Stimulated activated CD8-positive, alpha-beta memory T cell treated with anti-CD3 and anti-CD28 coated beads, Interleukin-2, amount 100 ng/mL, for 1 hour (primary cell): ENCODE data around the gene PRSS38.
"Not testable (repeated sequence)": the region's sequence is repeated elsewhere in the genome, so short reads cannot be mapped to it uniquely, and the experiment has no call there.

Experiments
- DNase-seq, 2 donors: peaks; one replicate each; pipeline ENCODE4 v3.0.0-alpha.2; 2020; ENCODE audit warnings: low read depth in 2 of 2

The PRSS38 gene

GRCh38 chr1:227844320-227845146 is 29.1 kb downstream of the PRSS38 start:
- no peak for DNase-seq

GRCh38 chr1:227845147-227845458 is 29.6 kb downstream of the PRSS38 start:
- DNase-seq = no peak

- no peak for DNase-seq
Measured at GRCh38 chr1:227845519-227845918, 30.0 kb downstream of the PRSS38 start.

- DNase-seq = no peak
Measured at GRCh38 chr1:227846265-227846858, 30.9 kb downstream of the PRSS38 start.

- DNase-seq = not testable (repeated sequence)
Measured at GRCh38 chr1:227847046-227847445, 31.6 kb downstream of the PRSS38 start.

- no peak for DNase-seq
Measured at GRCh38 chr1:227848430-227848932, 33.0 kb downstream of the PRSS38 start.

- no peak for DNase-seq
Measured at GRCh38 chr1:227849251-227849650, 33.8 kb downstream of the PRSS38 start.

GRCh38 chr1:227854189-227854588 is 38.7 kb downstream of the PRSS38 start:
- no peak for DNase-seq

GRCh38 chr1:227855687-227856086 is 40.2 kb downstream of the PRSS38 start:
- no peak for DNase-seq

- no peak for DNase-seq
Measured at GRCh38 chr1:227856147-227856858, 40.8 kb downstream of the PRSS38 start.

GRCh38 chr1:227864882-227865281 is 49.4 kb downstream of the PRSS38 start:
- DNase-seq = no peak

- no peak for DNase-seq
Measured at GRCh38 chr1:227869279-227869842, 53.9 kb downstream of the PRSS38 start.

GRCh38 chr1:227869851-227870305 is 54.4 kb downstream of the PRSS38 start:
- no peak for DNase-seq

GRCh38 chr1:227870366-227870765 is 54.9 kb downstream of the PRSS38 start:
- DNase-seq = no peak

- not testable (repeated sequence) for DNase-seq
Measured at GRCh38 chr1:227871892-227872291, 56.4 kb downstream of the PRSS38 start.

- DNase-seq = not testable (repeated sequence)
Measured at GRCh38 chr1:227877810-227878209, 62.3 kb downstream of the PRSS38 start.

- no peak for DNase-seq
Measured at GRCh38 chr1:227880342-227880924, 65.0 kb downstream of the PRSS38 start.

GRCh38 chr1:227883073-227883520 is 67.6 kb downstream of the PRSS38 start:
- DNase-seq = no peak

GRCh38 chr1:227883641-227884301 is 68.3 kb downstream of the PRSS38 start:
- DNase-seq = no peak

GRCh38 chr1:227884370-227885134 is 69.1 kb downstream of the PRSS38 start:
- no peak for DNase-seq
